Large intestine (tissue), 1 donor: ENCODE results near the gene USP13. TPM values are rescaled to one million over a fixed set of nuclear protein-coding genes. Genes with fewer than 3 reads are reported as not detected.

Experiments
- polyA plus RNA-seq: library from polyadenylated mRNA; unstranded; fragments of 120-200 nt; gene quantifications from one replicate; pipeline ENCODE4 v1.2.1, GENCODE V29; 2013

The USP13 gene
- polyA plus RNA-seq, 1 donor, result 4.7 TPM

Other genes with a start within 250 kb of the USP13 start
- gene GNB4, start 201.6 kb upstream of the USP13 start, polyA plus RNA-seq, result 17.7 TPM
- gene ACTL6A, start 90.1 kb upstream of the USP13 start, polyA plus RNA-seq, result 56.7 TPM
- gene MRPL47, start 48.4 kb upstream of the USP13 start, polyA plus RNA-seq, result 39.1 TPM
- 148 TPM for gene NDUFB5, start 48.2 kb upstream of the USP13 start, polyA plus RNA-seq